Vein endothelial cell (primary cell): ENCODE measurements around the gene MYADML2. TPM values are rescaled to one million over a fixed set of nuclear protein-coding genes. Genes with fewer than 3 reads are reported as not detected.

Experiments
- total RNA-seq: library from RNA; depleted of rRNA; stranded (reverse); fragments of >200 nt; gene quantifications from 2 replicates; pipeline ENCODE4 v1.2.3, GENCODE V29; 2012

The MYADML2 gene, protein sequence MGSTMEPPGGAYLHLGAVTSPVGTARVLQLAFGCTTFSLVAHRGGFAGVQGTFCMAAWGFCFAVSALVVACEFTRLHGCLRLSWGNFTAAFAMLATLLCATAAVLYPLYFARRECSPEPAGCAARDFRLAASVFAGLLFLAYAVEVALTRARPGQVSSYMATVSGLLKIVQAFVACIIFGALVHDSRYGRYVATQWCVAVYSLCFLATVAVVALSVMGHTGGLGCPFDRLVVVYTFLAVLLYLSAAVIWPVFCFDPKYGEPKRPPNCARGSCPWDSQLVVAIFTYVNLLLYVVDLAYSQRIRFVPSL
- not detected in 2 replicates for total RNA-seq

DNA sequence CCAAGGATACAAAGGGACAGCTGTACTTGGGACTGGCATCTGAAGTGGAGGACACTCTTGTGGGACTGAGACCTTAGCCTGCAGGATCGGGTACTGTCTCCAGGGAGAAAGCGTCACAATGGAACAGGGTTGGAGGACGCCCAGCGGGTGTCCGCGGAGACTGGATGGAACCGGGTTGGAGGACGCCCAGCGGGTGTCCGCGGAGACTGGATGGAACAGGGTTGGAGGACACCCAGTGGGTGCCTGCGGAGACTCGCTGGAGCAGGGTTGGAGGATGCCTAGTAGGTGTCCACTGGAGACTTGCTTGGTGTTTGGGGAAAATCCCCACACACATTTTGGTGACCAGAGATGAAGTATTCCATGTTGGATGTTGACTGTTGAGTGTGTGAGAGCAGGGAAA lies at the start of gene MYADML2:
Gene MYADML2 (minus strand): TSS at position 45 of the 400 bp plus-strand sequence. CDS start 5,492 bp downstream, outside the sequence.

DNA sequence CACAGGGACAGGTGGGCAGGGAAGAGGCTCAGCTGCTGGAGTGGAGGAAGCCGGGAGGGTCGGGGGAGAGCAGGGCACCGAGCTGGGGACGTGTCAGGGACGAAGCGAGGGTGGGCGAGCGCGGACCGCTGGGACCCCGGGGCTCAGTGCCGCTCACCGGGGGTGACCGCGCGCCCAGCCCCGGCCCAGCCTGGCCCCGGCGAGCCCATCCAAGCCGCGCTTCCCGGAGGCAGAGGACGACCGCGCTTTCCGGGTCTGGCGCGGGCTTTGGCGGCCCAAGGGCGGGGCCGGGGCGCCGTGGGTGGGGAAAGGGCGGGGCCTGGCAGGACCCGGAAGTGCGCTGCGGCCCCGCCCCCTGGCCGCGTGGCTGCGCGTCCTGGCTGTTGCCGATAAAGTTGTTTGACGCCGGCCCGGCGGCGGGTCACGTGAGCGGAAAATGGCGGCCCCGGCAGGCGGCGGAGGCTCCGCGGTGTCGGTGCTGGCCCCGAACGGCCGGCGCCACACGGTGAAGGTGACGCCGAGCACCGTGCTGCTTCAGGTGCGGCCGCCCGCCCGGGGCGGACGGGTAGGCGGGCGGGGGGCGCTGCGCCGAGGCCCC lies 30.3 kb upstream of the MYADML2 start, which contains the start of gene ASPSCR1:
Gene ASPSCR1 (plus strand): TSS at position 419 of the 598 bp plus-strand sequence. CDS start 18 bp downstream, at position 437.

DNA sequence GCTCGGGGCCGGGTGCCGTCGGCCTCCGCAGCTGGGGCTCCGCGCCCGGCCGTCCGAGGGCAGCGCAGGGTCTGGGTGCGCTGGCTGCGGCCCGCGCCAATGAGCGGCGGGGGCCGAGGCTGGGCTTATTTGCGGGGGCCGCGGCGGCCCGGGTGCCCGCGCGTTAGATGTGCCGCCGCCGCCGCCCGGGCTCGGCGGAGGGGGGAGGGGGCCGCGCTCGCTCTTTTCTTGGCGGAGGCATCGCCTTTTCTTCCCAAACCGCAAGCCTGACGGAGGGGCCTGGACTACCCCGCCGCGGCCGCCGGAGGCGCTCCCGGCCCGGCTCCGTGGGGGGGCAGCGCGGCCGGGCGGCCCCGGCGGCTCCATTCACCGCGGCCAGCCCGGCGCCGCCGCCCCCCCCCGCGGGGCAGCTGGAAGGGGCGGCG lies 14.1 kb upstream of the MYADML2 start, which contains the start of gene NOTUM:
Gene NOTUM (minus strand): TSS at position 101 of the 425 bp plus-strand sequence. CDS start 278 bp downstream, outside the sequence.

DNA sequence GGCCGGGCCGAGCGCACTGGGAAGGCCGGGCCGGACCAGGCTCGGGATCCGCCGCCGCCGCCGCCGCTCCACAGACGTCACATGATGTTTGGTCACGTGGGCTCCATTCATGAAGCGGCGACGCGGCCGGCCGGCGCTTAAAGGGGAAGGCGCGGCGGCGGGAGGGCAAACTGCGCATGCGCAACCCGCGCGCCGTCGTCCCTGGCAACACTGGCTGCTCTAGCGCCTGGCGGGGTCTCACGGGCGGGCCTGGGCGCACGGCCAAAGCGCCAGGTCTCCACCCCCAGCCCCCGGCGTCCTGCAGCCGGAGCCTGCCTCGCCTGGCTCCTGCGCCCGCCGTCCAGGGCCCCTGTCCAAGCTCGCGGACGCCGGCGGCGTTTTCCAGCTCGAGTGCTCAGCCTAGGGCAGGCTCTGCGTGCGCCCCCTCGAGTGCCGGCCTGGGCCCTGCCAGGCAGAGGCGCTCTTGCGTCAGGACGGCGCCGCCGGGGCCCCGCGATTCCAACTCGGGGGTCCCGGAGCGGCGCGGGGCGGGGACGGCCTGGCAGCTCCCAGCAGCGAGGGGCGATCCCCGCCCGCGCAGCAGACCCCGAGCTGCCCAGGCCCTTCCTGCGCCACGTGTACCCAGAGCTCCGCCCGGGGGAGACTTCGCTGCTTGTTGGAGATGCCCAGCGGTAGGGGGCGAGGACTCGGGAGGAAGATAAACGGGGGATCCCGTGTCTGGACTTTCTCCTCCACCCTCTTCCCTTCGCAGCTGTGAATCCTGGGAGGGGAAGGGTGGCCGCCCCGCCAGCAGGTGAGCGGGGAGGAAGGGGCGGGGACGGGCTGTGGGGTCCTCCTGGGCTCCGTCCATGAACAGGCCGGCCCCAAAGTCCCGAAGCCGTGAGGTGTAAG lies 19.1 kb downstream of the MYADML2 start, which contains the start of gene MAFG:
Gene MAFG (minus strand): TSS at position 83 of the 891 bp plus-strand sequence. CDS start 4,550 bp downstream, outside the sequence.

DNA sequence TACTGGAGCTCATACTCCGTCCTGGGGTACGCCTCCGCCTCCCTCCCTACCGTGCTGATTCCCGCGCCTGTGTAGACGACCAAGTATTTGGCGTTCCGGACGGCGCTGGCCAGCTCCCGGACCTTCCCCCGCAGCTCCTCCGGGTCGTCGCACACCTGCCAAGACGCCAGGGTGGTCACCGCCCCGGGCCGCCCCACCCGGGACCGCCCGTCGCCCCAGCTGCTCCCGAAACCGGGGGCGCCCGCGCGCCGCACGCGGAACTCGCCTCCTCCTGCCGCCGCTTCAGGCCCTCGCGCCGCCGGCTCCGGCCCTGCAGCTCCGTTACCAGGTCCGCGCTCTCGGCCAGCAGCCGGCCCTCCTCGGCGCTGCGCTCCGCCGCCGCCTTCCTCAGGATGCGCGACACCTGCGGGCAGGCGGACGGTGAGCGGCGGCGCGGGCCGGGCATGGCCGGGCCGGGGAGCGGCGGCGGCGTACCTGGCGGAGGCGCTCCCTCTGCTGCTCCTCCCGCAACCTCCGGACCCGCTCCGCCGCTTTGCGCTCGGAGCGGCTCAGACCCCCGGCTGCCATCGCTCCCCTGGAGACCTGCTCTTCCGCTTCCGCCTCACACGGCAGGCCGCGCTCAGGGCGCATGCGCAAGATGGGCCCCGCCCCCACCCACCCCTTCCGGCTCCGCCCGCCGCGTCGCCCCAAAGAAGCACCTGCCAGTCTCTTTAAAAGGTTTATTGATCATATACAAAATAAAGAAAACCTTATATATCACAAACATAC lies 29.3 kb downstream of the MYADML2 start, which contains the start of gene SIRT7:
Gene SIRT7 (minus strand): TSS at position 612 of the 768 bp plus-strand sequence. CDS start 45 bp downstream, at position 567.

DNA sequence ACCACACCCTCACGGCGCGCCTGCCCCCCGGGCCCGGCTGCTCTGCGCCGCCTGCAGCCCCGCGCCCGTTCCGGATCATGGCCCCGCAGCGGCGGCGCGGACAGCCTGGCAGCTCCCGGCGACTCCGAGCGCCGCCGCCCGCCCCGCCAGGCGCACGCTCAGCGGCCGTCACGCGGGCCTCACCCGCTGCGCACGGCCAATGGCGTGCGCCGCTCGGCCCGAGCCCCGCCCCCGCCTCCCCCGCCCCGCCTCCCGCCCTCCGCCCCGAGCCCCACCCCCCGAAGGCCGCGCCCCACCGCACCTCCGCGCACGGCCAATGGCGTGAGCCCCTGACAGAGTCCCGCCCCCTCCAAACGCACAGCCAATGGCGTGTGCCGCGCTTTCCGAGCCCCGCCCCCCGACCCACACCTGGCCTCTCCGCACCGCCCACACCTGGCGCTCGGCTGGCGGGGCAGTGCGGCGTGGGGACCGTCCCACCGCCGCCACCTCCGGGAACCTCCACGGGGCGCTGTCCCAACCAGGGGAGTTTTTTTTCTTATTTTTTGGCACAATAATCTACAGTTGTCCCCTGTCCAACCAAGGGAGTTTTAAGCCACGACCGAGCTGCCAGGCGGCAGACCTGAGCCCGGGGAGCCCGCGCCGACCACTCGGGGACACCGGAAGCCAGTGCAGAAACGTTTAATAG lies 35.6 kb downstream of the MYADML2 start, which contains the start of gene PCYT2:
Gene PCYT2 (minus strand): TSS at position 123 of the 685 bp plus-strand sequence. CDS start 44 bp downstream, at position 79.

DNA sequence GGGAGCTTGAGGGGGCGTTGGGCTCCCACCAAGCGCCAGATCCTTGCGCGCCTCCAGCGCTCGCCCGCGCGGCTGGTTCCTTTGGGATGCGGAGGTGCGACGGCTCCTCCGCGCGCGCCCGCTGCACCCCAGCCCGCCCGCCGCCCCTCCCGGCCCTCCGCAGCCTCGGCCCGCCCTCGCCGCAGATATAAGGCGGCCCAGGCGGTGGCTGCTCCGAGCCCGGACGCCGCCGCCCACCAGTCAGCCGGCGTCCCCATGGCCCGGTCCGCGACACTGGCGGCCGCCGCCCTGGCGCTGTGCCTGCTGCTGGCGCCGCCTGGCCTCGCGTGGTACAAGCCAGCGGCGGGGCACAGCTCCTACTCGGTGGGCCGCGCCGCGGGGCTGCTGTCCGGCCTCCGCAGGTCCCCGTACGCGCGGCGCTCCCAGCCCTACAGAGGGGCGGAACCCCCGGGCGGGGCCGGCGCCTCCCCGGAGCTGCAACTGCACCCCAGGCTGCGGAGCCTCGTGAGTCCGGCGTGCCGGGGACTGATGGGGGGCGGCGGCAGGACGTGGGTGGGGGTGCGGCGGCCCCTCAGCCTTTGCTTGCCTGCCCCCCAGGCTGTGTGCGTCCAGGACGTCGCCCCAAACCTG lies 44.9 kb downstream of the MYADML2 start, which contains the start of gene NPB:
Gene NPB (plus strand): TSS at position 216 of the 630 bp plus-strand sequence. CDS start 40 bp downstream, at position 256.

Other genes with a start within 250 kb of the MYADML2 start
- 23.8 and 26.1 TPM in 2 replicates for gene MRPL12, start 243.9 kb downstream of the MYADML2 start, total RNA-seq
- gene SLC25A10, start 234.9 kb downstream of the MYADML2 start, total RNA-seq: 17.6 and 23.5 TPM in 2 replicates
- gene GCGR, start 143.1 kb downstream of the MYADML2 start, total RNA-seq: not detected in 2 replicates
- gene MCRIP1, start 113.9 kb downstream of the MYADML2 start, total RNA-seq: 91.2 and 156 TPM in 2 replicates
- gene PPP1R27, start 112.2 kb downstream of the MYADML2 start, total RNA-seq: not detected in 2 replicates
- gene P4HB, start 86.7 kb downstream of the MYADML2 start, total RNA-seq: 991 and 1,042 TPM in 2 replicates
- gene ARHGDIA, start 75.9 kb downstream of the MYADML2 start, total RNA-seq: 215 and 257 TPM in 2 replicates
- 155 and 174 TPM in 2 replicates for gene ALYREF, start 55.6 kb downstream of the MYADML2 start, total RNA-seq
- 106 and 139 TPM in 2 replicates for gene ANAPC11, start 55.5 kb downstream of the MYADML2 start, total RNA-seq
- gene NPB, start 45.0 kb downstream of the MYADML2 start, total RNA-seq: 0.65 TPM in 1 of 2 replicates, not detected in the other
- 26.5 and 45.9 TPM in 2 replicates for gene PCYT2, start 35.8 kb downstream of the MYADML2 start, total RNA-seq
- gene SIRT7, start 29.1 kb downstream of the MYADML2 start, total RNA-seq: 16.0 and 18.0 TPM in 2 replicates
- gene MAFG, start 19.5 kb downstream of the MYADML2 start, total RNA-seq: 21.9 and 24.7 TPM in 2 replicates
- gene PYCR1, start 9.9 kb downstream of the MYADML2 start, total RNA-seq: 90.8 and 128 TPM in 2 replicates
- gene NOTUM, start 14.0 kb upstream of the MYADML2 start, total RNA-seq: under 0.01 and 0.76 TPM in 2 replicates
- gene ASPSCR1, start 30.4 kb upstream of the MYADML2 start, total RNA-seq: 21.7 and 31.4 TPM in 2 replicates
- gene CENPX, start 75.6 kb upstream of the MYADML2 start, total RNA-seq: 33.0 and 45.1 TPM in 2 replicates
- gene LRRC45, start 76.1 kb upstream of the MYADML2 start, total RNA-seq: 13.9 and 17.3 TPM in 2 replicates
- gene RAC3, start 84.4 kb upstream of the MYADML2 start, total RNA-seq: 17.0 and 36.3 TPM in 2 replicates
- 40.1 and 43.4 TPM in 2 replicates for gene DCXR, start 90.5 kb upstream of the MYADML2 start, total RNA-seq
- 22.4 and 45.7 TPM in 2 replicates for gene RFNG, start 104.6 kb upstream of the MYADML2 start, total RNA-seq
- gene GPS1, start 104.7 kb upstream of the MYADML2 start, total RNA-seq: 116 and 131 TPM in 2 replicates
- gene DUS1L, start 118.6 kb upstream of the MYADML2 start, total RNA-seq: 63.3 and 68.3 TPM in 2 replicates
- gene FASN, start 151.0 kb upstream of the MYADML2 start, total RNA-seq: 92.1 and 158 TPM in 2 replicates